ENCODE results near the gene ERC2.

ERC2 gene

GRCh38 chr3:55827786-55828185, 640.5 kb downstream of the ERC2 start:
- no peaks in the 10 kb centered on the region for H3K9me3 ChIP-seq (ENCODE audit: control insufficient read depth in 1 of 2, low read length in 2 of 2)
- H3K36me3 ChIP-seq (ENCODE audit: control insufficient read depth in 1 of 2, insufficient read depth in 2 of 2, low read length in 2 of 2) = no peaks in the 10 kb centered on the region
- H3K4me1 ChIP-seq (ENCODE audit: control insufficient read depth in 1 of 2, insufficient read depth in 2 of 2, low read length in 2 of 2) = no peaks in the 10 kb centered on the region
- no peaks in the 10 kb centered on the region for H3K27me3 ChIP-seq (ENCODE audit: control insufficient read depth in 1 of 2, insufficient read depth in 2 of 2, low read length in 2 of 2)
- H3K9ac ChIP-seq (ENCODE audit: low read depth in 1 of 2, low read length in 2 of 2) = no peak overlapping the region
- H3K4me3 ChIP-seq (ENCODE audit: low read depth in 1 of 2, low read length in 2 of 2) = no peak overlapping the region
- no peak overlapping the region for H3K27ac ChIP-seq (ENCODE audit: low read depth, low read length)

- no peak overlapping the region for H3K9ac ChIP-seq (ENCODE audit: low read depth in 1 of 2, low read length in 2 of 2)
- H3K9me3 ChIP-seq (ENCODE audit: control insufficient read depth in 1 of 2, low read length in 2 of 2) = no peaks in the 10 kb centered on the region
- H3K4me3 ChIP-seq (ENCODE audit: low read depth in 1 of 2, low read length in 2 of 2) = no peak overlapping the region
- no peaks in the 10 kb centered on the region for H3K36me3 ChIP-seq (ENCODE audit: control insufficient read depth in 1 of 2, insufficient read depth in 2 of 2, low read length in 2 of 2)
- H3K4me1 ChIP-seq (ENCODE audit: control insufficient read depth in 1 of 2, insufficient read depth in 2 of 2, low read length in 2 of 2) = no peaks in the 10 kb centered on the region
- no peak overlapping the region for H3K27ac ChIP-seq (ENCODE audit: low read depth, low read length)
- H3K27me3 ChIP-seq (ENCODE audit: control insufficient read depth in 1 of 2, insufficient read depth in 2 of 2, low read length in 2 of 2) = no peaks in the 10 kb centered on the region
Observed at GRCh38 chr3:55826731-55827496, 641.4 kb downstream of the ERC2 start.

- Histone ChIP-seq H3K4me1 (ENCODE audit: control insufficient read depth in 1 of 2, insufficient read depth in 2 of 2, low read length in 2 of 2) (no peaks in the 10 kb centered on the region), H3K27ac (ENCODE audit: low read depth, low read length) (no peak overlapping the region), H3K4me3 (ENCODE audit: low read depth in 1 of 2, low read length in 2 of 2) (no peak overlapping the region), H3K27me3 (ENCODE audit: control insufficient read depth in 1 of 2, insufficient read depth in 2 of 2, low read length in 2 of 2) (no peaks in the 10 kb centered on the region), H3K36me3 (ENCODE audit: control insufficient read depth in 1 of 2, insufficient read depth in 2 of 2, low read length in 2 of 2) (no peaks in the 10 kb centered on the region), H3K9ac (ENCODE audit: low read depth in 1 of 2, low read length in 2 of 2) (no peak overlapping the region), H3K9me3 (ENCODE audit: control insufficient read depth in 1 of 2, low read length in 2 of 2) (no peaks in the 10 kb centered on the region)
Observed at GRCh38 chr3:55826097-55826496, 642.2 kb downstream of the ERC2 start.

GRCh38 chr3:55824406-55824805, 643.9 kb downstream of the ERC2 start:
- Histone ChIP-seq H3K9ac (ENCODE audit: low read depth in 1 of 2, low read length in 2 of 2) (no peak overlapping the region), H3K27me3 (ENCODE audit: control insufficient read depth in 1 of 2, insufficient read depth in 2 of 2, low read length in 2 of 2) (no peaks in the 10 kb centered on the region), H3K36me3 (ENCODE audit: control insufficient read depth in 1 of 2, insufficient read depth in 2 of 2, low read length in 2 of 2) (no peaks in the 10 kb centered on the region), H3K27ac (ENCODE audit: low read depth, low read length) (no peak overlapping the region), H3K4me1 (ENCODE audit: control insufficient read depth in 1 of 2, insufficient read depth in 2 of 2, low read length in 2 of 2) (no peaks in the 10 kb centered on the region), H3K9me3 (ENCODE audit: control insufficient read depth in 1 of 2, low read length in 2 of 2) (no peaks in the 10 kb centered on the region), H3K4me3 (ENCODE audit: low read depth in 1 of 2, low read length in 2 of 2) (no peak overlapping the region)

GRCh38 chr3:55823829-55824228, 644.4 kb downstream of the ERC2 start:
- Histone ChIP-seq H3K9me3 (ENCODE audit: control insufficient read depth in 1 of 2, low read length in 2 of 2) (no peaks in the 10 kb centered on the region), H3K27me3 (ENCODE audit: control insufficient read depth in 1 of 2, insufficient read depth in 2 of 2, low read length in 2 of 2) (no peaks in the 10 kb centered on the region), H3K4me3 (ENCODE audit: low read depth in 1 of 2, low read length in 2 of 2) (no peak overlapping the region), H3K4me1 (ENCODE audit: control insufficient read depth in 1 of 2, insufficient read depth in 2 of 2, low read length in 2 of 2) (no peaks in the 10 kb centered on the region), H3K27ac (ENCODE audit: low read depth, low read length) (no peak overlapping the region), H3K9ac (ENCODE audit: low read depth in 1 of 2, low read length in 2 of 2) (no peak overlapping the region), H3K36me3 (ENCODE audit: control insufficient read depth in 1 of 2, insufficient read depth in 2 of 2, low read length in 2 of 2) (no peaks in the 10 kb centered on the region)

- H3K4me1 ChIP-seq (ENCODE audit: control insufficient read depth in 1 of 2, insufficient read depth in 2 of 2, low read length in 2 of 2) = no peaks in the 10 kb centered on the region
- H3K9me3 ChIP-seq (ENCODE audit: control insufficient read depth in 1 of 2, low read length in 2 of 2) = no peaks in the 10 kb centered on the region
- no peak overlapping the region for H3K4me3 ChIP-seq (ENCODE audit: low read depth in 1 of 2, low read length in 2 of 2)
- no peaks in the 10 kb centered on the region for H3K36me3 ChIP-seq (ENCODE audit: control insufficient read depth in 1 of 2, insufficient read depth in 2 of 2, low read length in 2 of 2)
- H3K27ac ChIP-seq (ENCODE audit: low read depth, low read length) = no peak overlapping the region
- H3K27me3 ChIP-seq (ENCODE audit: control insufficient read depth in 1 of 2, insufficient read depth in 2 of 2, low read length in 2 of 2) = no peaks in the 10 kb centered on the region
- H3K9ac ChIP-seq (ENCODE audit: low read depth in 1 of 2, low read length in 2 of 2) = no peak overlapping the region
Observed at GRCh38 chr3:55823001-55823400, 645.3 kb downstream of the ERC2 start.

- Histone ChIP-seq H3K36me3 (ENCODE audit: control insufficient read depth in 1 of 2, insufficient read depth in 2 of 2, low read length in 2 of 2) (no peaks in the 10 kb centered on the region), H3K4me3 (ENCODE audit: low read depth in 1 of 2, low read length in 2 of 2) (no peak overlapping the region), H3K9ac (ENCODE audit: low read depth in 1 of 2, low read length in 2 of 2) (no peak overlapping the region), H3K4me1 (ENCODE audit: control insufficient read depth in 1 of 2, insufficient read depth in 2 of 2, low read length in 2 of 2) (no peaks in the 10 kb centered on the region), H3K27me3 (ENCODE audit: control insufficient read depth in 1 of 2, insufficient read depth in 2 of 2, low read length in 2 of 2) (no peaks in the 10 kb centered on the region), H3K9me3 (ENCODE audit: control insufficient read depth in 1 of 2, low read length in 2 of 2) (no peaks in the 10 kb centered on the region), H3K27ac (ENCODE audit: low read depth, low read length) (no peak overlapping the region)
Observed at GRCh38 chr3:55819005-55819404, 649.3 kb downstream of the ERC2 start.

- no peak overlapping the region for H3K4me3 ChIP-seq (ENCODE audit: low read depth in 1 of 2, low read length in 2 of 2)
- H3K36me3 ChIP-seq (ENCODE audit: control insufficient read depth in 1 of 2, insufficient read depth in 2 of 2, low read length in 2 of 2) = no peaks in the 10 kb centered on the region
- H3K27me3 ChIP-seq (ENCODE audit: control insufficient read depth in 1 of 2, insufficient read depth in 2 of 2, low read length in 2 of 2) = no peaks in the 10 kb centered on the region
- H3K27ac ChIP-seq (ENCODE audit: low read depth, low read length) = no peak overlapping the region
- H3K9ac ChIP-seq (ENCODE audit: low read depth in 1 of 2, low read length in 2 of 2) = no peak overlapping the region
- no peaks in the 10 kb centered on the region for H3K4me1 ChIP-seq (ENCODE audit: control insufficient read depth in 1 of 2, insufficient read depth in 2 of 2, low read length in 2 of 2)
- no peaks in the 10 kb centered on the region for H3K9me3 ChIP-seq (ENCODE audit: control insufficient read depth in 1 of 2, low read length in 2 of 2)
Observed at GRCh38 chr3:55818485-55818884, 649.8 kb downstream of the ERC2 start.

GRCh38 chr3:55816794-55817576, 651.3 kb downstream of the ERC2 start:
- H3K27ac ChIP-seq (ENCODE audit: low read depth, low read length) = no peak overlapping the region
- no peaks in the 10 kb centered on the region for H3K27me3 ChIP-seq (ENCODE audit: control insufficient read depth in 1 of 2, insufficient read depth in 2 of 2, low read length in 2 of 2)
- H3K36me3 ChIP-seq (ENCODE audit: control insufficient read depth in 1 of 2, insufficient read depth in 2 of 2, low read length in 2 of 2) = no peaks in the 10 kb centered on the region
- no peaks in the 10 kb centered on the region for H3K4me1 ChIP-seq (ENCODE audit: control insufficient read depth in 1 of 2, insufficient read depth in 2 of 2, low read length in 2 of 2)
- no peaks in the 10 kb centered on the region for H3K9me3 ChIP-seq (ENCODE audit: control insufficient read depth in 1 of 2, low read length in 2 of 2)
- H3K9ac ChIP-seq (ENCODE audit: low read depth in 1 of 2, low read length in 2 of 2) = no peak overlapping the region
- H3K4me3 ChIP-seq (ENCODE audit: low read depth in 1 of 2, low read length in 2 of 2) = no peak overlapping the region

- Histone ChIP-seq H3K9me3 (ENCODE audit: control insufficient read depth in 1 of 2, low read length in 2 of 2) (no peaks in the 10 kb centered on the region), H3K36me3 (ENCODE audit: control insufficient read depth in 1 of 2, insufficient read depth in 2 of 2, low read length in 2 of 2) (no peaks in the 10 kb centered on the region), H3K9ac (ENCODE audit: low read depth in 1 of 2, low read length in 2 of 2) (no peak overlapping the region), H3K27ac (ENCODE audit: low read depth, low read length) (no peak overlapping the region), H3K27me3 (ENCODE audit: control insufficient read depth in 1 of 2, insufficient read depth in 2 of 2, low read length in 2 of 2) (no peaks in the 10 kb centered on the region), H3K4me3 (ENCODE audit: low read depth in 1 of 2, low read length in 2 of 2) (no peak overlapping the region), H3K4me1 (ENCODE audit: control insufficient read depth in 1 of 2, insufficient read depth in 2 of 2, low read length in 2 of 2) (no peaks in the 10 kb centered on the region)
Observed at GRCh38 chr3:55815262-55815661, 653.0 kb downstream of the ERC2 start.
